ENCODE results near the gene INSYN1. TPM values are rescaled to one million over a fixed set of nuclear protein-coding genes. Genes with fewer than 3 reads are reported as not detected.

Gene INSYN1
- total RNA-seq, 1 experiment from 2014 or later: not detected

- no peaks in the 10 kb centered on the region for H3K36me3 Mint-ChIP-seq (ENCODE audit: insufficient read depth, unreplicated experiment)
Measured at GRCh38 chr15:73688455-73688854, 64.7 kb downstream of the INSYN1 start.

GRCh38 chr15:73687351-73687750 lies 65.8 kb downstream of the INSYN1 start:
- Mint-ChIP-seq H3K27ac (ENCODE audit: low read depth, unreplicated experiment) (no peak overlapping the region), H3K36me3 (ENCODE audit: insufficient read depth, unreplicated experiment) (no peaks in the 10 kb centered on the region), H3K27me3 (ENCODE audit: insufficient read depth, unreplicated experiment) (no peaks in the 10 kb centered on the region), H3K4me3 (ENCODE audit: unreplicated experiment) (no peak overlapping the region), H3K9me3 (ENCODE audit: unreplicated experiment) (no peaks in the 10 kb centered on the region), H3K4me1 (ENCODE audit: insufficient read depth, unreplicated experiment) (peaks cover 42% of the 10 kb centered on the region)
- no peak for TF ChIP-seq CTCF (IDR thresholded peaks at IDR 0.05; ENCODE audit: unreplicated experiment)
- intact Hi-C loops (cut with micrococcal nuclease): no loop called here
- POLR2A ChIA-PET: interaction anchor here (1.5 to 5.3 kb wide), 3 partner anchors 9 to 54 kb away, joined by 5 to 91 read pairs (median 67); partner anchors contain the start of gene NPTN
- DNase-seq (ENCODE audit: unreplicated experiment): no peak
- BruUV-seq (replicated peaks): no TSS peak
- CTCF ChIA-PET: interaction anchor here (0.6 to 8.2 kb wide), 10 partner anchors 10 to 1569 kb away, joined by 3 to 98 read pairs (median 3); partner anchors contain the start of genes NPTN and SENP8

More at GRCh38 chr15:73688455-73688854, 64.7 kb downstream of the INSYN1 start:
- Mint-ChIP-seq H3K4me1 (ENCODE audit: insufficient read depth, unreplicated experiment) (peaks cover 44% of the 10 kb centered on the region), H3K27me3 (ENCODE audit: insufficient read depth, unreplicated experiment) (no peaks in the 10 kb centered on the region), H3K9me3 (ENCODE audit: unreplicated experiment) (no peaks in the 10 kb centered on the region), H3K4me3 (ENCODE audit: unreplicated experiment) (no peak overlapping the region), H3K27ac (ENCODE audit: low read depth, unreplicated experiment) (peak overlapping the region; percentile 21)
- CTCF ChIA-PET: interaction anchor here (0.7 to 8.2 kb wide), 5 partner anchors 10 to 384 kb away, joined by 3 to 98 read pairs (median 3); partner anchors contain the start of gene NPTN
- POLR2A ChIA-PET: interaction anchor here (1.1 kb wide), 1 partner anchor 54 kb away, joined by 4 read pairs; no protein-coding TSS in a partner anchor
- intact Hi-C loops (cut with micrococcal nuclease): no loop called here
- BruUV-seq (replicated peaks): no TSS peak
- no peak for TF ChIP-seq CTCF (IDR thresholded peaks at IDR 0.05; ENCODE audit: unreplicated experiment)
- no peak for DNase-seq (ENCODE audit: unreplicated experiment)

- intact Hi-C loops (cut with micrococcal nuclease): no loop called here
- ChIA-PET CTCF (interaction anchor here (0.7 to 8.2 kb wide), 8 partner anchors 10 to 380 kb away, joined by 3 to 98 read pairs (median 8); partner anchors contain the start of gene NPTN), POLR2A (interaction anchor here (1.5 to 5.3 kb wide), 4 partner anchors 10 to 54 kb away, joined by 5 to 91 read pairs (median 36); partner anchors contain the start of gene NPTN)
- peak; percentile 77 for DNase-seq (ENCODE audit: unreplicated experiment)
- no peak for TF ChIP-seq CTCF (IDR thresholded peaks at IDR 0.05; ENCODE audit: unreplicated experiment)
- BruUV-seq (replicated peaks): no TSS peak
- Mint-ChIP-seq H3K4me3 (ENCODE audit: unreplicated experiment) (no peak overlapping the region), H3K27me3 (ENCODE audit: insufficient read depth, unreplicated experiment) (no peaks in the 10 kb centered on the region), H3K4me1 (ENCODE audit: insufficient read depth, unreplicated experiment) (peaks cover 46% of the 10 kb centered on the region), H3K9me3 (ENCODE audit: unreplicated experiment) (no peaks in the 10 kb centered on the region), H3K36me3 (ENCODE audit: insufficient read depth, unreplicated experiment) (no peaks in the 10 kb centered on the region), H3K27ac (ENCODE audit: low read depth, unreplicated experiment) (peak overlapping the region; percentile 52)
Measured at GRCh38 chr15:73686781-73687256, 66.3 kb downstream of the INSYN1 start.

- no peaks in the 10 kb centered on the region for H3K36me3 Mint-ChIP-seq (ENCODE audit: insufficient read depth, unreplicated experiment)
- ChIA-PET CTCF (interaction anchor here (0.5 to 8.2 kb wide), 8 partner anchors 9 to 51 kb away, joined by 3 to 98 read pairs (median 8); partner anchors contain the start of gene NPTN), POLR2A (interaction anchor here (1.1 to 5.3 kb wide), 7 partner anchors 11 to 85 kb away, joined by 3 to 91 read pairs (median 5); partner anchors contain the start of gene NPTN)
- peak overlapping the region; percentile 82 for H3K4me3 Mint-ChIP-seq (ENCODE audit: unreplicated experiment)
- peaks cover 46% of the 10 kb centered on the region for H3K4me1 Mint-ChIP-seq (ENCODE audit: insufficient read depth, unreplicated experiment)
- no peak for TF ChIP-seq CTCF (IDR thresholded peaks at IDR 0.05; ENCODE audit: unreplicated experiment)
- peak overlapping the region; percentile 69 for H3K27ac Mint-ChIP-seq (ENCODE audit: low read depth, unreplicated experiment)
- BruUV-seq (replicated peaks): no TSS peak
- intact Hi-C loops (cut with micrococcal nuclease): no loop called here
- no peaks in the 10 kb centered on the region for H3K27me3 Mint-ChIP-seq (ENCODE audit: insufficient read depth, unreplicated experiment)
- no peak for DNase-seq (ENCODE audit: unreplicated experiment)
- no peaks in the 10 kb centered on the region for H3K9me3 Mint-ChIP-seq (ENCODE audit: unreplicated experiment)
Measured at GRCh38 chr15:73685981-73686380, 67.2 kb downstream of the INSYN1 start.

Other genes starting within 250 kb of the INSYN1 start
- gene NPTN, start 120.0 kb downstream of the INSYN1 start, total RNA-seq (2022): 71.0 and 78.9 TPM in 2 replicates
- gene CD276, start 69.0 kb downstream of the INSYN1 start, total RNA-seq (2022): 52.8 and 57.7 TPM in 2 replicates
- gene TBC1D21, start 120.2 kb upstream of the INSYN1 start, total RNA-seq (2022): not detected in 2 replicates
- 4.7 and 4.9 TPM in 2 replicates for gene LOXL1, start 173.1 kb upstream of the INSYN1 start, total RNA-seq (2022)
- 12.0 and 17.6 TPM in 2 replicates for gene STOML1, start 238.9 kb upstream of the INSYN1 start, total RNA-seq (2022)
- gene PML, start 241.4 kb upstream of the INSYN1 start, total RNA-seq (2022): 33.4 and 33.9 TPM in 2 replicates

All from MCF 10A (cell line).